HL-60 (cell line): ENCODE data around the gene APOBEC3A.

Experiments used
- DNase-seq, 2 experiments: peaks; one replicate each; pipeline ENCODE4 v3.0.0-alpha.2; 2010 to 2020; ENCODE audit warnings: low read depth in 1 of 2, low spot score in 1 of 2
- H3K27ac ChIP-seq: fragments of 250-450 bp; sonication (Bioruptor Pico); replicated peaks from 2 replicates; pipeline ENCODE4 v1.5.1; 2020; ENCODE audit warnings: mild to moderate bottlenecking, moderate library complexity
- H3K27me3 ChIP-seq: fragments of 250-450 bp; sonication (Bioruptor Pico); 2 replicates; pipeline ENCODE4 v1.5.1; 2021; ENCODE audit warnings: mild to moderate bottlenecking, moderate library complexity; ENCODE audit not compliant: insufficient read depth, poor library complexity, severe bottlenecking
- H3K4me3 ChIP-seq: replicated peaks from 2 replicates; pipeline ENCODE4 v1.5.1; 2011; ENCODE audit warnings: mild to moderate bottlenecking, control low read depth, low read length; ENCODE audit not compliant: insufficient read depth
- GABPA ChIP-seq: IDR thresholded peaks from 2 replicates; pipeline ENCODE4 v1.6.1; 2012; ENCODE audit warnings: low read depth
- POLR2AphosphoS5 ChIP-seq: IDR thresholded peaks from 2 replicates; pipeline ENCODE4 v1.6.1; 2012; ENCODE audit warnings: low read depth
- SPI1 ChIP-seq: IDR thresholded peaks from 2 replicates; pipeline ENCODE4 v1.6.1; 2012; ENCODE audit warnings: low read depth, mild to moderate bottlenecking, borderline replicate concordance
- TF ChIP-seq, protein P1 (sequence below): IDR thresholded peaks from 2 replicates; pipeline ENCODE4 v1.6.1; 2012; ENCODE audit warnings: low read depth; ENCODE audit not compliant: insufficient replicate concordance
- TF ChIP-seq, protein P2 (sequence below): IDR thresholded peaks from one replicate; pipeline ENCODE4 v1.5.1; 2011; ENCODE audit warnings: low read length, control low read depth, inconsistent platforms; ENCODE audit not compliant: insufficient read depth

APOBEC3A gene

DNA sequence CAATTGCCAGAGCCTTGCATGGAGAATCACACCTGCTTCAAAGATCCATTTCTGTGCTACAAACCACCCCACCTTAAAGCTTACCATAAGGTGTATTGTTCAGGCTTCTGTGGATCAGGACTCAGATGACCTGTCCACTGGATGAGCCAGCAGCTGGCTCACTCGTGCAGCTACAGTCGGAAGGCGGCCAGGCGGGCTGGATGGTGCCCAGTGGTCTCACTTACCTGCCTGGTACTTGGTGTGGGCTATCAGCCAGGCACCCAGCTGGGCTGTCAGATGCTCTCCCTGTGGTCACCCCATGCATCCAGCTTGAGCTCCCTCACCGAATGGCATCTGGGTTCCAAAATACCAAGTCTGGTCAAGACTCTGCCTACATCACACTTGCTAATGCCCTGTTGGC lies 13.8 kb downstream of the APOBEC3A start:
- no peak overlapping the region for H3K27ac ChIP-seq
- no peak for DNase-seq
- no peaks in the 10 kb centered on the region for H3K27me3 ChIP-seq
- H3K4me3 ChIP-seq = no peak overlapping the region
- TF ChIP-seq GABPA = no peak
- TF ChIP-seq POLR2AphosphoS5 = no peak
- TF ChIP-seq SPI1 = no peak
- TF ChIP-seq, protein P1, sequence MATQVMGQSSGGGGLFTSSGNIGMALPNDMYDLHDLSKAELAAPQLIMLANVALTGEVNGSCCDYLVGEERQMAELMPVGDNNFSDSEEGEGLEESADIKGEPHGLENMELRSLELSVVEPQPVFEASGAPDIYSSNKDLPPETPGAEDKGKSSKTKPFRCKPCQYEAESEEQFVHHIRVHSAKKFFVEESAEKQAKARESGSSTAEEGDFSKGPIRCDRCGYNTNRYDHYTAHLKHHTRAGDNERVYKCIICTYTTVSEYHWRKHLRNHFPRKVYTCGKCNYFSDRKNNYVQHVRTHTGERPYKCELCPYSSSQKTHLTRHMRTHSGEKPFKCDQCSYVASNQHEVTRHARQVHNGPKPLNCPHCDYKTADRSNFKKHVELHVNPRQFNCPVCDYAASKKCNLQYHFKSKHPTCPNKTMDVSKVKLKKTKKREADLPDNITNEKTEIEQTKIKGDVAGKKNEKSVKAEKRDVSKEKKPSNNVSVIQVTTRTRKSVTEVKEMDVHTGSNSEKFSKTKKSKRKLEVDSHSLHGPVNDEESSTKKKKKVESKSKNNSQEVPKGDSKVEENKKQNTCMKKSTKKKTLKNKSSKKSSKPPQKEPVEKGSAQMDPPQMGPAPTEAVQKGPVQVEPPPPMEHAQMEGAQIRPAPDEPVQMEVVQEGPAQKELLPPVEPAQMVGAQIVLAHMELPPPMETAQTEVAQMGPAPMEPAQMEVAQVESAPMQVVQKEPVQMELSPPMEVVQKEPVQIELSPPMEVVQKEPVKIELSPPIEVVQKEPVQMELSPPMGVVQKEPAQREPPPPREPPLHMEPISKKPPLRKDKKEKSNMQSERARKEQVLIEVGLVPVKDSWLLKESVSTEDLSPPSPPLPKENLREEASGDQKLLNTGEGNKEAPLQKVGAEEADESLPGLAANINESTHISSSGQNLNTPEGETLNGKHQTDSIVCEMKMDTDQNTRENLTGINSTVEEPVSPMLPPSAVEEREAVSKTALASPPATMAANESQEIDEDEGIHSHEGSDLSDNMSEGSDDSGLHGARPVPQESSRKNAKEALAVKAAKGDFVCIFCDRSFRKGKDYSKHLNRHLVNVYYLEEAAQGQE = no peak
- TF ChIP-seq, protein P2, sequence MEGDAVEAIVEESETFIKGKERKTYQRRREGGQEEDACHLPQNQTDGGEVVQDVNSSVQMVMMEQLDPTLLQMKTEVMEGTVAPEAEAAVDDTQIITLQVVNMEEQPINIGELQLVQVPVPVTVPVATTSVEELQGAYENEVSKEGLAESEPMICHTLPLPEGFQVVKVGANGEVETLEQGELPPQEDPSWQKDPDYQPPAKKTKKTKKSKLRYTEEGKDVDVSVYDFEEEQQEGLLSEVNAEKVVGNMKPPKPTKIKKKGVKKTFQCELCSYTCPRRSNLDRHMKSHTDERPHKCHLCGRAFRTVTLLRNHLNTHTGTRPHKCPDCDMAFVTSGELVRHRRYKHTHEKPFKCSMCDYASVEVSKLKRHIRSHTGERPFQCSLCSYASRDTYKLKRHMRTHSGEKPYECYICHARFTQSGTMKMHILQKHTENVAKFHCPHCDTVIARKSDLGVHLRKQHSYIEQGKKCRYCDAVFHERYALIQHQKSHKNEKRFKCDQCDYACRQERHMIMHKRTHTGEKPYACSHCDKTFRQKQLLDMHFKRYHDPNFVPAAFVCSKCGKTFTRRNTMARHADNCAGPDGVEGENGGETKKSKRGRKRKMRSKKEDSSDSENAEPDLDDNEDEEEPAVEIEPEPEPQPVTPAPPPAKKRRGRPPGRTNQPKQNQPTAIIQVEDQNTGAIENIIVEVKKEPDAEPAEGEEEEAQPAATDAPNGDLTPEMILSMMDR = no peak

DNA sequence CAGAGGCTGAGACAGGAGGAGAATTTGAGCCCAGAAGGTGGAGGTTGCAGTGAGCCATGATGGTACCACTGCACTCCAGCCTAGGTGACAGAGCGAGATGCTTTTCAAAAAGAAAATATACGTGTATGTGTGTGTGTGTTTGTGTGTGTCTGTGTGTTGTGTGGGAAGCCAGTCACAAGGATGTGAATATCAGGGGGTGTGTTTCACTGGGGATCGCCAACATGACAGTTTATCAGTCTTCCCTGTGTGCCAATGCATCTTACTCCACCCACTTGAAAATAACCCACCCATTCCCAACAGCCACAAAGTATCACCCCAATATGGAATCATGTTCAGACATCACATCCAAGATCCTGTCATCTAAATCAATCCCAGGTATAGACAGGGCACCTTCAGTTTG lies 14.4 kb downstream of the APOBEC3A start:
- no peak overlapping the region for H3K4me3 ChIP-seq
- TF ChIP-seq SPI1 (no peak), POLR2AphosphoS5 (no peak), GABPA (no peak)
- TF ChIP-seq, protein P1 = no peak
- TF ChIP-seq, protein P2 = no peak
- DNase-seq = no peak
- H3K27ac ChIP-seq = no peak overlapping the region
- no peaks in the 10 kb centered on the region for H3K27me3 ChIP-seq

DNA sequence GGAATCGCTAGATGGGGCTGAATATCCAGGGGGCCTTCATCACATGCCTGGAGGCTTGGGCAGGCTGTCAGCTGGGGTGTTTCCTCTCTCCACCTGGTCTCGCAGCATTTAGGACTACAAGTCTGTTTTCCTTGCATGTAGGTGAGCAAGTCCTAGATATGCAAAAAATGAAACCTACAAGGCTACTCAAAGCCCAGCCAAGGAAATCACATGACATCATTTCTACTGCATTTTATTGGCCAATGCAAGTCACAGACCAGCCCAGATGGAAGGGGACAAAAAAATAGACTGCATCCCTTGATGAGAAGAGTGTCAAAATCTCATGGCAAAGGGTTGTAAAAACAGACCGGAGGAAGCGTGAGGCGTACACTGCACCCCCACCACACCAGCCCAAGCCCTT lies 15.1 kb downstream of the APOBEC3A start:
- no peak overlapping the region for H3K4me3 ChIP-seq
- H3K27me3 ChIP-seq = no peaks in the 10 kb centered on the region
- DNase-seq = no peak
- TF ChIP-seq, protein P2 = no peak
- H3K27ac ChIP-seq = no peak overlapping the region
